ENCODE results near the gene EDDM13. TPM values are rescaled to one million over a fixed set of nuclear protein-coding genes. Genes with fewer than 3 reads are reported as not detected.

EDDM13 gene, protein sequence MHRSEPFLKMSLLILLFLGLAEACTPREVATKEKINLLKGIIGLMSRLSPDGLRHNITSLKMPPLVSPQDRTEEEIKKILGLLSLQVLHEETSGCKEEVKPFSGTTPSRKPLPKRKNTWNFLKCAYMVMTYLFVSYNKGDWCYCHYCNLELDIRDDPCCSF
- total RNA-seq: not detected in 2 replicates

DNA sequence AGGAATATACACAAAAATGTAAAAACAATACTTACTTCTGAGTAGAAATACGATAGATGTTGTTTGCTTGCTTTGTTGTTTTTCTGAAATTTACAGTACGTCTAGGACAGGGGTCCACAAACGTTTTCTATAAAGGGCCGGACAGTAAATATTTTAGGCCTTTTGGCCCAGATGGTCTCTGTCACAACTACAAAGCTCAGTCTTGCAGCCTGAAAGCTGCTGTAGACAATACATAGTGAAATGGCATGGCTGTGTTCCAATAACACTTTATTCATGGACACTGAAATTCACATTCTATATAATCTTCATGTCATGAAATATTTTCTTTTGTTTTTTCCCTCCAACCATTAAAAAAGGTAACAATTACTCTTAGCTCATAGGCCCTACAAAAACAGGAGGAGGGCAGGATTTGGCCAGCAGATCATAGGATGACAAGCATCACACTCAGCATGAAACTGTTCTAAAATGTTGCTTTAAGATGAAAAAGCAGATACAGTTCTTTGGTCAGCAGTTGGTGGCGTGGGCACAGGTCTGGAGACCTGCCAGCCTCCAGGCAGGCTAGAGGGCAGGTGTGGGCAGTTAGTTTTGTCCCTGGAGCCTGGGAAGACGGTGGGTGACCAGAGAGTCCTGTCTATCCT lies at the start of gene EDDM13:
Gene EDDM13, plus strand, starts transcription at position 588 of the 638 bp plus-strand sequence. CDS start 87 bp downstream, outside the sequence.

DNA sequence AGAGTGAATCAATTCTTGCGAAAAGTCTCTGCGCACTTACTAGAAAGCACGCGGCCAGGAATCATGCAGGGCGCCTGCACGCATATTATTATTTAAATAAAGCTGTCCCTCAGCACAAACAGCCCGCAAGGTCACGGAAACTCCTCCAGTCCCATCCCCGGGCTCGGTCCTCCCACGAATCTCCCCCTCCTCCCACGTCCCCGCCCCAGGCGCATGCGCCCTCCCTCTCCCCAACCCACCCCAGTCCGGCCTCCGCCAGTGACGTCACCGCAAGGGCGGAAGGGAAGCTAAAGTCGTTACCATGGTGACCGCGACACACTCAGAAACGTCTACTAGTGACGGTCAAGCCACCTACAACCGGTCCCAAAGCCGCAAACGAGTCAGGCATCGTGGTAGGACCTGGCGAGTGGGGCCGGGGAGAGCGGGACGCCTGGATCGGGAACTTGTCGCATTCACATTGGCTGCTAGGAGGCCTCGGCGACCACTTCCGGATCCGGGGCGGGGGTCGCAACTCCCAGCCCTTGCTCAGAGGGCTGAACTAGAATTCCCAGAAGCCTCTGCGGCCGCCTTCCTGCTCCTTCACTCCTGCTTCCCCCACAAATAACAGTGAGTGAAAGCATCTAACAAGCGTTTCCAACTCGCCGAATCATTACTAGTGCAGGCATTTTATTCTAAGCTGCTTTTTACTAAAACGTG lies 42.0 kb downstream of the EDDM13 start, which contains the start of gene ZSCAN5A:
Gene ZSCAN5A, minus strand, starts transcription at position 459 of the 696 bp plus-strand sequence. CDS start 89,793 bp downstream, outside the sequence.

Small RNA genes lying within 50 kb of the gene (small RNA-seq; reads per million reads assigned to genes)
- not detected for gene RF00019

Other genes starting within 250 kb of the EDDM13 start
- gene ZNF787, start 151.5 kb upstream of the EDDM13 start, total RNA-seq: 26.4 and 33.6 TPM in 2 replicates
- gene ZNF444, start 131.5 kb upstream of the EDDM13 start, total RNA-seq: 16.9 and 17.1 TPM in 2 replicates
- not detected in 2 replicates for gene GALP, start 96.7 kb upstream of the EDDM13 start, total RNA-seq
- 0.24 TPM in 1 of 2 replicates, not detected in the other for gene ZSCAN5B, start 75.0 kb upstream of the EDDM13 start, total RNA-seq
- gene ZSCAN5C, start 70.5 kb upstream of the EDDM13 start, total RNA-seq: not detected in 2 replicates
- 7.5 and 7.8 TPM in 2 replicates for gene ZSCAN5A, start 42.1 kb downstream of the EDDM13 start, total RNA-seq
- 3.4 and 5.1 TPM in 2 replicates for gene ZNF582, start 120.8 kb downstream of the EDDM13 start, total RNA-seq
- gene ZNF583, start 131.6 kb downstream of the EDDM13 start, total RNA-seq: 7.2 and 11.8 TPM in 2 replicates
- 3.9 and 4.9 TPM in 2 replicates for gene ZNF667, start 204.6 kb downstream of the EDDM13 start, total RNA-seq
- gene ZNF471, start 235.1 kb downstream of the EDDM13 start, total RNA-seq: 3.6 and 5.2 TPM in 2 replicates

Measured in hair follicle dermal papilla cell (primary cell).